Activated CD8-positive, alpha-beta T cell treated with anti-CD3 and anti-CD28 coated beads, Interleukin-2, amount 10 ng/mL, durations not matched to agents 7 days and 5 days (primary cell): ENCODE data around the gene CTNNA3. TPM values are rescaled to one million over a fixed set of nuclear protein-coding genes. Genes with fewer than 3 reads are reported as not detected.
"Not testable (repeated sequence)": the region's sequence is repeated elsewhere in the genome, so short reads cannot be mapped to it uniquely, and the experiment has no call there.

Experiments used
- ATAC-seq: fragments of 150-1000 bp; cut with Tn5 transposase; one replicate; pipeline ENCODE4 v1.10.0; 2021; ENCODE audit warnings: moderate library complexity
- CTCF ChIA-PET: fragments of 350-600 bp; sonication (Branson Sonifier 250); formaldehyde crosslinking; loops from one replicate; lab custom pipeline; 2021; ENCODE audit warnings: antibody characterized with exemption; lab: Charles Lee
- POLR2A ChIA-PET: fragments of 350-600 bp; sonication (Branson Sonifier 250); formaldehyde crosslinking; loops from one replicate; lab custom pipeline; 2021; ENCODE audit warnings: antibody characterized with exemption; lab: Charles Lee
- DNase-seq: peaks from one replicate; pipeline ENCODE4 v3.0.0-alpha.2; 2020
- H3K27ac Mint-ChIP-seq: one replicate; pipeline ENCODE4 v1.8.0; 2021; ENCODE audit warnings: mild to moderate bottlenecking, mixed read lengths
- H3K27me3 Mint-ChIP-seq: one replicate; pipeline ENCODE4 v1.8.0; 2021; ENCODE audit warnings: low read depth, mixed read lengths
- H3K36me3 Mint-ChIP-seq: one replicate; pipeline ENCODE4 v1.8.0; 2021; ENCODE audit warnings: low read depth, mixed read lengths
- H3K4me1 Mint-ChIP-seq: one replicate; pipeline ENCODE4 v1.8.0; 2021; ENCODE audit warnings: low read depth, mixed read lengths
- H3K4me3 Mint-ChIP-seq: one replicate; pipeline ENCODE4 v1.8.0; 2021; ENCODE audit warnings: mild to moderate bottlenecking, mixed read lengths
- H3K9me3 Mint-ChIP-seq: one replicate; pipeline ENCODE4 v1.8.0; 2022; ENCODE audit warnings: mixed read lengths; ENCODE audit not compliant: insufficient read depth
- total RNA-seq, 2 experiments: library from RNA; stranded (reverse); gene quantifications; one replicate each; pipeline ENCODE4 v1.2.3, GENCODE V29; 2021

The CTNNA3 gene
- total RNA-seq, 2 experiments from 2014 or later = 1.3 to 2.6 TPM

- POLR2A ChIA-PET = no interaction called here
- H3K4me1 Mint-ChIP-seq = no peaks in the 10 kb centered on the region
- no peak for DNase-seq
- H3K4me3 Mint-ChIP-seq = no peak overlapping the region
- H3K27ac Mint-ChIP-seq = no peak overlapping the region
- ATAC-seq = no peak
- no peaks in the 10 kb centered on the region for H3K36me3 Mint-ChIP-seq
- peaks cover 6% of the 10 kb centered on the region for H3K27me3 Mint-ChIP-seq
- H3K9me3 Mint-ChIP-seq = peaks cover 4% of the 10 kb centered on the region
- CTCF ChIA-PET = no interaction called here
These were observed 96.4 kb downstream of the CTNNA3 start for GRCh38 chr10:67599597-67599996.

DNA sequence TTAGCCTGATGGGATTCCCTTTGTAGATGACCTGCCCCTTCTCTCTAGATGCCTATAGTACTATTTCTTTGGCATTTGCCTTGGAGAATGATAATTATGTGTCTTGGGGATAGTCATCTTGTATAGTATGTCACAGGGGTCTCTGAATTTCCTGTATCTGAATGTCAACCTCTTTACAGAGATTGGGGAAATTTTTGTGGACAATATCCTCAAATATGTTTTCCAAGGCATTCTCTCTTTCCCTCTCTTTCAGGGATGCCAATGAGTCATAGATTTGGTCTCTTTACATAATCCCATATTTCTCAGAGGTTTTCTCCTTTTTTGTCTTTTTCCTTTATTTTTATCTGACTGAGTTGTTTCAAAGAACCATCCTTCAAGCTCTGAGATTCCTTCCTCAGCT lies 99.4 kb downstream of the CTNNA3 start:
- no peak for DNase-seq
- peaks cover 7% of the 10 kb centered on the region for H3K9me3 Mint-ChIP-seq
- ChIA-PET CTCF (interaction anchor here (1.2 kb wide), 1 partner anchor 183 kb away, joined by 3 read pairs; no protein-coding TSS in a partner anchor), POLR2A (no interaction called here)
- H3K4me1 Mint-ChIP-seq = no peaks in the 10 kb centered on the region
- H3K27ac Mint-ChIP-seq = no peak overlapping the region
- peaks cover 8% of the 10 kb centered on the region for H3K27me3 Mint-ChIP-seq
- ATAC-seq = no peak
- no peaks in the 10 kb centered on the region for H3K36me3 Mint-ChIP-seq
- H3K4me3 Mint-ChIP-seq = no peak overlapping the region

GRCh38 chr10:67587771-67588170 lies 108.2 kb downstream of the CTNNA3 start:
- POLR2A ChIA-PET = no interaction called here
- CTCF ChIA-PET = no interaction called here
- ATAC-seq (no peak), DNase-seq (no peak)
- Mint-ChIP-seq H3K4me3 (no peak overlapping the region), H3K9me3 (peaks cover 35% of the 10 kb centered on the region), H3K27ac (no peak overlapping the region), H3K4me1 (no peaks in the 10 kb centered on the region), H3K27me3 (peaks cover under 1% of the 10 kb centered on the region), H3K36me3 (no peaks in the 10 kb centered on the region)

- no peak for ATAC-seq
- no peak for DNase-seq
- no peaks in the 10 kb centered on the region for H3K36me3 Mint-ChIP-seq
- CTCF ChIA-PET = no interaction called here
- H3K4me1 Mint-ChIP-seq = no peaks in the 10 kb centered on the region
- H3K27ac Mint-ChIP-seq = no peak overlapping the region
- peaks cover 3% of the 10 kb centered on the region for H3K9me3 Mint-ChIP-seq
- H3K4me3 Mint-ChIP-seq = no peak overlapping the region
- no peaks in the 10 kb centered on the region for H3K27me3 Mint-ChIP-seq
- POLR2A ChIA-PET = no interaction called here
These were observed 120.5 kb downstream of the CTNNA3 start for GRCh38 chr10:67575532-67575931.

DNA sequence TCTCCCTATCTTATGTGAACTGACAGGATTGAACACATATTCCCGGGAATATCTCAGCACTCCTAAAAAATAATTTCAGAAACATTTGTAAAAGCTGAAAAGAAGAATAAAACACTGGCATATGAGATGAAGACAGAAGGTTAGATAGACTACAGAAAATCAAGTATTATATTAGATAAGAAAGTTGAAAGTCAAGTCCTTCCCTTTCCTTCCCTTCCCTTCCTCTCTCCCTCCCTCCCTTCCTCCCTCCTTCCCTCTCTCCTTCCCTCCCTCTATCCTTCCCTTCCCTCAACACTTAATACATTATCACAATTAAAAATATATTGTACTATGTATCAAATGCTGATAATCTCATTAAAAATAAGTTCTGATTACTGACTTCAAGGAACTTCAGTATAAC lies 122.5 kb downstream of the CTNNA3 start:
- H3K4me3 Mint-ChIP-seq = no peak overlapping the region

GRCh38 chr10:67571503-67571902 lies 124.5 kb downstream of the CTNNA3 start:
- no peak for ATAC-seq
- ChIA-PET CTCF (no interaction called here), POLR2A (no interaction called here)
- Mint-ChIP-seq H3K27me3 (no peaks in the 10 kb centered on the region), H3K27ac (no peak overlapping the region), H3K36me3 (no peaks in the 10 kb centered on the region), H3K4me1 (no peaks in the 10 kb centered on the region), H3K9me3 (no peaks in the 10 kb centered on the region), H3K4me3 (no peak overlapping the region)
- no peak for DNase-seq

More for the DNA sequence above, 122.5 kb downstream of the CTNNA3 start:
- H3K27ac Mint-ChIP-seq = no peak overlapping the region
- H3K9me3 Mint-ChIP-seq = no peaks in the 10 kb centered on the region
- no peaks in the 10 kb centered on the region for H3K4me1 Mint-ChIP-seq
- no peaks in the 10 kb centered on the region for H3K27me3 Mint-ChIP-seq
- POLR2A ChIA-PET = no interaction called here
- CTCF ChIA-PET = no interaction called here
- ATAC-seq (no peak), DNase-seq (no peak)
- no peaks in the 10 kb centered on the region for H3K36me3 Mint-ChIP-seq

DNA sequence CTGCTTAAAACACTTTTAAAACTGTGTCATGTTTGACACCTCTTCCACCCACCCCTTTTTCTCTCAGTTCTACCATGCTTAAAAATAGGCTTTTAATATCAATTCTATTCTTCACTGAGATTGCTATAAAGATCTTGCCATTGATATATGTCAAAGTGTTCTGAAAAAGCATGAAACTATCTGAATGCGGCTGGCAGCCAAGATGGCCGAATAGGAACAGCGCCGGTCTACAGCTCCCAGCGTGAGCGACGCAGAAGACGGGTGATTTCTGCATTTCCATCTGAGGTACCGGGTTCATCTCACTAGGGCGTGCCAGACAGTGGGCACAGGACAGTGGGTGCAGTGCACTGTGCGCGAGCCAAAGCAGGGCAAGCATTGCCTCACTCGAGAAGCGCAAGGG lies 137.7 kb downstream of the CTNNA3 start:
- H3K9me3 Mint-ChIP-seq, CTCF ChIA-PET, POLR2A ChIA-PET, DNase-seq, H3K27me3 Mint-ChIP-seq, ATAC-seq, H3K4me1 Mint-ChIP-seq, H3K4me3 Mint-ChIP-seq, H3K36me3 Mint-ChIP-seq, H3K27ac Mint-ChIP-seq: not testable (repeated sequence)

- no peak for DNase-seq
- POLR2A ChIA-PET = no interaction called here
- ATAC-seq = no peak
- H3K9me3 Mint-ChIP-seq = peaks cover under 1% of the 10 kb centered on the region
- H3K4me3 Mint-ChIP-seq = no peak overlapping the region
- no peaks in the 10 kb centered on the region for H3K36me3 Mint-ChIP-seq
- CTCF ChIA-PET = no interaction called here
- H3K27ac Mint-ChIP-seq = no peak overlapping the region
- H3K4me1 Mint-ChIP-seq = no peaks in the 10 kb centered on the region
- no peaks in the 10 kb centered on the region for H3K27me3 Mint-ChIP-seq
These were observed 142.7 kb downstream of the CTNNA3 start for GRCh38 chr10:67553254-67553653.

DNA sequence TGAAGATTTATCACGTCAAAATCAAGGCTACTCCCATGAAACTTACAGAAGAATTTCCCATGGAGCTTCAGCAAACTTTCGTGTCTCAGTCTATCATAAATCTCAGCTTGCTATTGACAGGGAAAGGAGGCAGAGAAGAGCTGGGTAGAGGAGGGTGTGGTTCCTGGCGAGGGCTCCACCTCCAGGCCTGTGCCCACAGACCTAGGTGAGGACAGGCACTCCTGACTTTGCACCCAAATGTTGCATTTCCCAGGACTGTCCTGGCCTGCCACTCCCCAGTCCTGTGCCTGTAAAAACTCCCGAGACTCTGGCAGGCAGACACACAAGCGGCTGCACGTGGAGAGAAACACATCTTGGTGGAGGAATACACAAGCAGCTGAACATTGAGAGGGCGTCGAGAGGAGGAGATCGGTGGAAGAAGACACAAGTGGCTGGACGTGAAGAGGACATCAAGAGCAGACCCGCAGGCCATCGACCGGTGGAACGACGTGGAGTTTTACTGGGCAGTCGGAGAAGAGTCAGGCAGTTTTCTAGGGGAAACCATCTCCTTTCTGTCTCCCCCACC lies 145.1 kb downstream of the CTNNA3 start:
- POLR2A ChIA-PET = no interaction called here
- no peak overlapping the region for H3K27ac Mint-ChIP-seq
- CTCF ChIA-PET = no interaction called here
- DNase-seq (no peak), ATAC-seq (no peak)
- no peak overlapping the region for H3K4me3 Mint-ChIP-seq
- no peaks in the 10 kb centered on the region for H3K9me3 Mint-ChIP-seq
- H3K36me3 Mint-ChIP-seq = no peaks in the 10 kb centered on the region
- peaks cover 2% of the 10 kb centered on the region for H3K27me3 Mint-ChIP-seq
- no peaks in the 10 kb centered on the region for H3K4me1 Mint-ChIP-seq

DNA sequence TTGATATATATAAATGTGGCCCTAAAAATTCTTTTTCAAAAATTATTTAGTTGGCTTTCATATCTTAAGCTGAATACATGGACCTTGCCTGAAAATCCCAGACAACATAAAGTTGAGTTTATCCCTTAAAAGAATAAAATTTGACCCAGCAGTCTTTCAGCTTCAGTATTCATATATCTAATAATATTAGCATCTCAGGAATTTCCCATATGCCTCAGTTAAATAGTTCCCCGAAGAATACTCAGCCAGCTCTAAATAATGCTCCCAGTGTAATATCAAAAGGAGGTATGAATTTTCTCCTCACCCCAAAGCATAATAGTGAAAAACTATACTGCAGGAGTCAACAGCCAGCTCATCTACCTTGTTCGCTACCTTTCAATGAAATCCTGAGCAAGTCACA lies 145.9 kb downstream of the CTNNA3 start:
- ChIA-PET CTCF (no interaction called here), POLR2A (no interaction called here)
- Mint-ChIP-seq H3K36me3 (no peaks in the 10 kb centered on the region), H3K27me3 (peaks cover 2% of the 10 kb centered on the region), H3K4me3 (no peak overlapping the region), H3K9me3 (no peaks in the 10 kb centered on the region), H3K27ac (no peak overlapping the region), H3K4me1 (no peaks in the 10 kb centered on the region)
- ATAC-seq (no peak), DNase-seq (no peak)

GRCh38 chr10:67549390-67549789 lies 146.6 kb downstream of the CTNNA3 start:
- ChIA-PET CTCF (interaction anchor here (2.0 kb wide), 1 partner anchor 28 kb away, joined by 6 read pairs; no protein-coding TSS in a partner anchor), POLR2A (no interaction called here)
- Mint-ChIP-seq H3K4me3 (no peak overlapping the region), H3K9me3 (no peaks in the 10 kb centered on the region), H3K4me1 (no peaks in the 10 kb centered on the region), H3K27ac (no peak overlapping the region), H3K36me3 (no peaks in the 10 kb centered on the region), H3K27me3 (peaks cover 3% of the 10 kb centered on the region)
- DNase-seq (no peak), ATAC-seq (no peak)

GRCh38 chr10:67541411-67541810 lies 154.6 kb downstream of the CTNNA3 start:
- Mint-ChIP-seq H3K36me3 (no peaks in the 10 kb centered on the region), H3K4me1 (peaks cover 2% of the 10 kb centered on the region), H3K4me3 (no peak overlapping the region), H3K27me3 (peaks cover 2% of the 10 kb centered on the region), H3K9me3 (no peaks in the 10 kb centered on the region), H3K27ac (no peak overlapping the region)
- DNase-seq = no peak
- POLR2A ChIA-PET = no interaction called here
- no peak for ATAC-seq
- CTCF ChIA-PET = no interaction called here

DNA sequence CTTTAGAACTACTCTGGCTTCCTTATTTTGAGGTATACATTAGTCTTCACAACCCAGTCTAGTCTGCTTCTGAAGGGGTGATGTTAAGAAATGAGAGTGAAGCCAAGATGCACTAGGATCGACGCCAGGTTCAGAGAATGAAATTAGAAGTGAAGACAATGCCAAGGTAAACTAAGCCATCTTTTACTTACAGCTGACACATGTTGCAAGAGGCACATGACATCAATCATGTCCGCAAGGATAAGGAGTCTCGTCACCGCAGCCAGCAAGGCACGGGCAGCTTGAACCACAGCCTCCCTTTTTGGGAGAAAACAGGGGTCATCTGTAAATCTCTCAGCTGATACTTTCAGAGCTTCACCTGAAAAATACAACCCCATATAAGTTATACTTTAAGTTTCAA lies 156.7 kb downstream of the CTNNA3 start:
- H3K9me3 Mint-ChIP-seq = no peaks in the 10 kb centered on the region
- peaks cover 2% of the 10 kb centered on the region for H3K4me1 Mint-ChIP-seq
- POLR2A ChIA-PET = no interaction called here
- H3K4me3 Mint-ChIP-seq = no peak overlapping the region
- ATAC-seq (no peak), DNase-seq (no peak)
- CTCF ChIA-PET = no interaction called here
- no peak overlapping the region for H3K27ac Mint-ChIP-seq
- no peaks in the 10 kb centered on the region for H3K36me3 Mint-ChIP-seq
- peaks cover 4% of the 10 kb centered on the region for H3K27me3 Mint-ChIP-seq
